ENCODE results near the gene GET3. TPM values are rescaled to one million over a fixed set of nuclear protein-coding genes. Genes with fewer than 3 reads are reported as not detected.
"Not testable (repeated sequence)": the region's sequence is repeated elsewhere in the genome, so short reads cannot be mapped to it uniquely, and the experiment has no call there.

Gene GET3
- polyA plus RNA-seq, 6 donors from 2014 or later: 46.3 to 105 (median 53.5) TPM

DNA sequence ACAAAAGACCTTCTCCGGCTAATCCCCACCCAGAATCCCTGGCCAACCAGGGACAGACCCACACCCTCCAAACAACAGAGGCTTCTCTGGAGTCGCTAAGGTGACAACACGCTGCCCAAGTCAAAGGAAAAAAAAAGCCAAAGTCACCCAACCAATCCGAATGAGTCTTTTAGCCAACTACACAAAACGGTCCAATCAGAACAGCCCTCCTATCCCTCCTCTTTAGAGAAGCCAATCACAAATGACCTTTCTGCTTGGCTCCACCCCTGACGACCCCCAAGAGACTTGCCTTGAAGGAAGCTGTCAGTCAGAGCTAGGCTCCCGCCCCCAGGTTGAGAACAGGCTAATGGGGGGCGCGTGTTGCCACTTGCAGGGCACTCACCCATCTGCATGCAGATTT lies 34.3 kb upstream of the GET3 start:
- Mint-ChIP-seq H3K27ac (peak overlapping the region in 1 of 6 donors; percentile 44), H3K9me3 (no peaks in the 10 kb centered on the region)
- peak in 1 of 2 donors; percentile 45 for ATAC-seq (ENCODE audit: low read depth in 2 of 2)

GRCh38 chr19:12705169-12705568 lies 32.1 kb upstream of the GET3 start:
- Mint-ChIP-seq H3K4me1 (no peaks in the 10 kb centered on the region), H3K4me3 (no peak overlapping the region), H3K27ac (peak overlapping the region in 1 of 6 donors; percentile 37), H3K9me3 (no peaks in the 10 kb centered on the region), H3K27me3 (no peaks in the 10 kb centered on the region), H3K36me3 (peaks cover 0 to 10% of the 10 kb centered on the region in 2 donors)
- ATAC-seq (ENCODE audit: low read depth in 2 of 2): no peak
- DNase-seq: no peak

More for the DNA sequence above, 34.3 kb upstream of the GET3 start:
- no peak for DNase-seq
- peaks cover 0 to 3% (median 2%) of the 10 kb centered on the region in 3 donors for H3K4me1 Mint-ChIP-seq
- no peaks in the 10 kb centered on the region for H3K27me3 Mint-ChIP-seq
- peaks cover 0 to 10% of the 10 kb centered on the region in 2 donors for H3K36me3 Mint-ChIP-seq
- no peak overlapping the region for H3K4me3 Mint-ChIP-seq

DNA sequence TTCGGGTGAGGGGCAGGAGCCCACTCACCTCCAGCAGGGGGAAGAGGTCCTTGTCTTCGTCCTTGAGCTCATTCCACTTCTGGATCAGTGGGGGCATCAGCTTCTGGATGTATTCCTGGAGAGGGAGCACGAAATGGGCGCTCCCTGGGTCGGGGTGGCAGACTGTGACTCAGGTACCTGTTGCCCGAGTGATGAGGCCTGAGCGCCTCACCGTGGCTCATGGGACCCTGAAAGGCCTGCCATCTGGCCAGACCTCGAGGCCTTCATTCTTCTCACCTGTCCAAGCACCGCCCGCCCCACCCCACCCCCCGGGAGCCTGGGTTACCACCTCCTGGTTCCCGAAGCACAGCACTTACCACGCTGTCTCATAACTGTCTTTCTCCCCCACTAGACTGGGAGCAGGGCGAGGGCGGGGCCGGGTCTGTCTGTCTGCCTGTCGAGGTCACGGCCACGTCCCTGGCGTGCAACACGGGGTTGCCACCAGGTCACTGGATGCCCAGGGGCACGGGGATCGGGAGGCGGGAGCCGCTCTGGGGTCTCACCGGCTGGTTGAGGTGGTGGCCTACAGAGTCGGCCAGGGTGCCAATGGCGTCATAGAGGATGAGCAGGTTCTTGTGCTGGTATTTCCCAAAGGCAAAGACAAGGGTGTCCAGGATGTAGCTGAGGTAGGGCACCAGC lies 31.5 kb upstream of the GET3 start:
- peaks cover 0 to 16% of the 10 kb centered on the region in 2 donors for H3K36me3 Mint-ChIP-seq
- no peak overlapping the region for H3K4me3 Mint-ChIP-seq
- no peaks in the 10 kb centered on the region for H3K9me3 Mint-ChIP-seq
- H3K27ac Mint-ChIP-seq: no peak overlapping the region
- H3K4me1 Mint-ChIP-seq: no peaks in the 10 kb centered on the region
- no peak for DNase-seq
- ATAC-seq (ENCODE audit: low read depth in 2 of 2): no peak
- H3K27me3 Mint-ChIP-seq: no peaks in the 10 kb centered on the region

DNA sequence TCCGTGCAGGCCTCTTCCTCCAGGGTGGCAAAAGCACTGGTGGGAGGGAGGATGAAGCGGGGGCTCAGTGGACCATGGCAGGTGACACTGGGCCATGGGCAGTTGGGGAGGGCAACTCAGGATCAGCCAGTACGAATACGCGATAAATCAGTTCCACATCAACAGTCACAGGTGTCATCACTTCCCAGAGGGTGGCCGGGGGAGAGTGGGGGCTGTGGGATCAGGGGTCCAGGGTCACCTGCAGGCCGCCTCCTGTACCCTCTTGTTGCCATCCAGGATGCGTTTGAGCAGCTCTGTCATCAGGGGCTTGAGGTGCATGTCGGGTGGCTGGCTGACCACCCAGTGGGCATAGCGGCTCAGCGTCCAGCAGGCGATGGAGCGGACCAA lies 31.0 kb upstream of the GET3 start:
- no peak for DNase-seq
- H3K27me3 Mint-ChIP-seq: no peaks in the 10 kb centered on the region
- no peaks in the 10 kb centered on the region for H3K9me3 Mint-ChIP-seq
- peaks cover 0 to 16% of the 10 kb centered on the region in 2 donors for H3K36me3 Mint-ChIP-seq
- no peak overlapping the region for H3K27ac Mint-ChIP-seq
- no peak overlapping the region for H3K4me3 Mint-ChIP-seq
- no peak for ATAC-seq (ENCODE audit: low read depth in 2 of 2)
- H3K4me1 Mint-ChIP-seq: no peaks in the 10 kb centered on the region

DNA sequence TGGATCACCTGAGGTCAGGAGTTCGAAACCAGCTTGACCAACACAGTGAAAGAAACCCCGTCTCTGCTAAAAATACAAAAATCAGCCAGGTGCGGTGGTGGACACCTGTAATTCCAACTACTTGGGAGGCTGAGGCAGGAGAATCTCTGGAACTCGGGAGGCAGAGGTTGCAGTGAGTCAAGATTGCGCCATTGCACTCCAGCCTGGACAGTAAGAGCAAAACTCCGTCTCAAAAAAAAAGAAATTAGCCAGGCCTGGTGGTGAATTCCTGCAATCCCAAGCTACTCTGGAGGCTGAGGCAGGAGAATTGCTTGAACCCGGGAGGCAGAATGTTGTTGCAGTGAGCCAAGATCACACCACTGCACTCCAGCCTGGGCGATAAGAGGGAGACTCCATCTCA lies 28.7 kb upstream of the GET3 start:
- no peak for ATAC-seq (ENCODE audit: low read depth in 2 of 2)
- Mint-ChIP-seq H3K36me3 (peaks cover 0 to 9% of the 10 kb centered on the region in 2 donors), H3K27ac (no peak overlapping the region), H3K4me3 (no peak overlapping the region), H3K4me1 (no peaks in the 10 kb centered on the region), H3K27me3 (no peaks in the 10 kb centered on the region), H3K9me3 (no peaks in the 10 kb centered on the region)
- DNase-seq: no peak

- H3K27me3 Mint-ChIP-seq: no peaks in the 10 kb centered on the region
- no peaks in the 10 kb centered on the region for H3K4me1 Mint-ChIP-seq
- no peak overlapping the region for H3K4me3 Mint-ChIP-seq
- no peaks in the 10 kb centered on the region for H3K9me3 Mint-ChIP-seq
- H3K36me3 Mint-ChIP-seq: peaks cover 0 to 7% of the 10 kb centered on the region in 2 donors
- DNase-seq (no peak), ATAC-seq (ENCODE audit: low read depth in 2 of 2) (no peak)
- H3K27ac Mint-ChIP-seq: no peak overlapping the region
These were observed 26.1 kb upstream of the GET3 start for GRCh38 chr19:12711187-12711586.

GRCh38 chr19:12712077-12712476 lies 25.2 kb upstream of the GET3 start:
- not testable (repeated sequence) for H3K27ac Mint-ChIP-seq; DNase-seq; H3K9me3 Mint-ChIP-seq; H3K27me3 Mint-ChIP-seq; H3K36me3 Mint-ChIP-seq; ATAC-seq (ENCODE audit: low read depth in 2 of 2); H3K4me1 Mint-ChIP-seq; H3K4me3 Mint-ChIP-seq

GRCh38 chr19:12713304-12713703 lies 24.0 kb upstream of the GET3 start:
- not testable (repeated sequence) for DNase-seq; H3K9me3 Mint-ChIP-seq; H3K4me3 Mint-ChIP-seq; H3K4me1 Mint-ChIP-seq; H3K27me3 Mint-ChIP-seq; H3K27ac Mint-ChIP-seq; H3K36me3 Mint-ChIP-seq; ATAC-seq (ENCODE audit: low read depth in 2 of 2)

DNA sequence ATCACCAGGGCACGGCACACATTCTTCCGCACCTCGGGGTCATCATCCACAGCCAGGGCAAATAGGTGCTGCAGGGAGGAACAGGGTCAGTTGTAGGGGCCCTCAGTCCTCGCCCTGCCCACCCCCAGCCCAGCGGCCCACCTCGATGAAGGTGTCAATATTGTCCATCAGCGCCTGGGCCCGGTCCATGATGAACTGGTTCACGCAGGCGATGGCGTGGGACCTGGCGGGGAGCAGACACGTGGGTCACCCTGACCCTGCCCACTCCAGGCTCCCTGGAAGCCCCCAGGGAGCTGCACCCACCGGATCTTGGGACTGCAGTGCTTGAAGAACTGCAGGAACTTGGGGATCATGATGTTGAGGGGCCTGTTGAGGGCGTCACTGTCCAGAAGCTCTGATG lies 22.2 kb upstream of the GET3 start:
- Mint-ChIP-seq H3K4me1 (peaks cover 0 to 17% (median 0%) of the 10 kb centered on the region in 3 donors), H3K9me3 (no peaks in the 10 kb centered on the region), H3K36me3 (peaks cover 0 to 7% of the 10 kb centered on the region in 2 donors), H3K27me3 (no peaks in the 10 kb centered on the region), H3K4me3 (no peak overlapping the region), H3K27ac (no peak overlapping the region)
- no peak for DNase-seq
- ATAC-seq (ENCODE audit: low read depth in 2 of 2): no peak

DNA sequence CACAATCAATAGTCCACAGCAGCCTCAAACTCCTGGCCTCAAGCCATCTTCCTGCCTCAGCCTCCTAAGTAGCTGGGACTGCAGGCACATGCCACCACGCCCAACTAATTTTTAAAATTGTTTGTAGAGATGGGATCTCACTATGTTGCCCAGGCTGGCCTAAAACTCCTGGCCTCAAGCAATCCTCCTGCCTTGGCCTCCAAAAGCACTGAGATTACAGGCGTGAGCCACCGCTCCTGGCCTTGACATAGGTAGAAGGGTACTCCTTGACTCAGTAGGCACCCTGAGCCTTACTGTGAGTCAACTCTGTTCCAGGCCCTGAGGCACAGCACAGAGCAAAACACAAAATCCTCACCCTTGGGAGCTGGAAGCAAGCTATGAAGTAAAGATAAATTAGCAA lies 21.4 kb upstream of the GET3 start:
- no peak for DNase-seq
- H3K4me1 Mint-ChIP-seq: peaks cover 6 to 24% (median 7%) of the 10 kb centered on the region in 3 donors
- H3K36me3 Mint-ChIP-seq: no peaks in the 10 kb centered on the region
- H3K9me3 Mint-ChIP-seq: no peaks in the 10 kb centered on the region
- H3K27me3 Mint-ChIP-seq: no peaks in the 10 kb centered on the region
- peak overlapping the region in 1 of 8 donors; percentile 36 for H3K4me3 Mint-ChIP-seq
- peak overlapping the region in 2 of 6 donors; percentile 9 to 42 for H3K27ac Mint-ChIP-seq
- no peak for ATAC-seq (ENCODE audit: low read depth in 2 of 2)

DNA sequence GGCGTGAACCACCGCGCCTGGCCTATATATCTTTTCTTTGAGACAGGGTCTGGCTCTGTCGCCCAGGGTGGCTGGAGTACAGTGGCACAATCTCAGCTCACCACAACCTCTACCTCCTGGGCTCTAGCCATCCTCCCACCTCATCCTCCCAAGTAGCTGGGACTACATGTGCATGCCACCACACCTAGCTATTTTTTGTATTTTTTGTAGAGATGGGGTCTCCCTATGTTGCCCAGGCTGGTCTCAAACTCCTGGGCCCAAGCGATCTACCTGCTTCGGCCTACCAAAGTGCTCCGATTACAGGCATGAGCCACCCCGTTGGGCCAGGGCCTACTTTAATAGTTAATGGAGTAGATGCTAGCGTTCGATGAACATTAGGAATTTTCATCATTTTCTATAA lies 17.0 kb upstream of the GET3 start:
- Mint-ChIP-seq H3K4me3 (peak overlapping the region; percentile 54 to 89 (median 79)), H3K9me3 (no peaks in the 10 kb centered on the region), H3K27ac (peak overlapping the region in 2 of 6 donors; percentile 57 to 95), H3K27me3 (no peaks in the 10 kb centered on the region), H3K36me3 (no peaks in the 10 kb centered on the region), H3K4me1 (peaks cover 32 to 54% (median 38%) of the 10 kb centered on the region in 3 donors)
- ATAC-seq (ENCODE audit: low read depth in 2 of 2) (no peak), DNase-seq (no peak)

- Mint-ChIP-seq H3K4me1 (peaks cover 32 to 54% (median 38%) of the 10 kb centered on the region in 3 donors), H3K36me3 (no peaks in the 10 kb centered on the region), H3K4me3 (peak overlapping the region; percentile 85 to 96 (median 92)), H3K9me3 (no peaks in the 10 kb centered on the region), H3K27me3 (no peaks in the 10 kb centered on the region), H3K27ac (peak overlapping the region; percentile 57 to 95 (median 84))
- no peak for DNase-seq
- ATAC-seq (ENCODE audit: low read depth in 2 of 2): no peak
These were observed 16.2 kb upstream of the GET3 start for GRCh38 chr19:12720851-12721655.

DNA sequence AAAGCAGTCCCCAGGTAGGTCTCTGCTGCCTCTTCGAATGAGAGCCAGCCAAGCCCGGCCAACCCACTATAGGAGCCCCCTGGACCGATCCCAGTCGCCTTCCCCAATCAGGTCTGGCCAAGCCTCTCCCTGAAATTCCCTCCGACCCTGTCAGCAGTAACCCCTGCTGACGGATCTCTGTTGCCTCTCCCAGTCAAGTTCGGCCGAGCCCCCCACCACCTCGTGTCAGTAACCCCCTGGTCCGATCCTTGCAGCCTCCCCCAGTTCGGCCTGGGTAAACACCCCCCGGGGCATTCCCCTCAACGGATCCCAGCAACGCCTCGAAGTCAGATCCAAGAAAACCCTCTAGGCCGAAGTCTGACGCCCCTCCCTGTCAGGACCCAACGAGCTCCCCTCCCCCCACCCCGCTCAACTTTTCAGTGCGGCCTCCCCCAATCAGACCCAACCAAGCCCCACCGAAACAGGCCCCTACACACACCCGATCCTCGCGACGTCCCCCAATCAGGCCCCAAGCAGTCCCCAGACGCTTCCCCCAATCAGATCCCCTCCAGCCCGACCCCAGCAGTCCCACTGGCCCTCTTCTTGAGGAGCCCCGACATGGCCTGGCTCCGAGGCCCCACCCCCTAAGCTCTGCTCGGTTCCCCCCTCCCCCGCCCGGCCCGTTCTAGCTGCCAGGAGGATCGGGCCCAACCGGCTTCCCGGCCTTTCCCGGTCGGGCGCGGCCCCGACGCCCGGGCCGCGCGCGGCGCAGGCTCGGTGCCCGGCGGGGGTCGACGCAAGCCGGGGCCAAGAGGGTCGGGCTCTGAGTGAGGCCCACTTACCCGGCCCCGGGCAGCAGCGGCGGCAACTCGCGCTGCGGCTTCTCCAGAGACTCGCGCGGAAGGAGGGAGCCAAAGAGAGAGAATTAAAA lies 15.4 kb upstream of the GET3 start:
- no peaks in the 10 kb centered on the region for H3K27me3 Mint-ChIP-seq
- peaks cover 37 to 54% (median 44%) of the 10 kb centered on the region in 3 donors for H3K4me1 Mint-ChIP-seq
- no peaks in the 10 kb centered on the region for H3K9me3 Mint-ChIP-seq
- H3K36me3 Mint-ChIP-seq: no peaks in the 10 kb centered on the region
- peak; percentile 42 for DNase-seq
- peak overlapping the region; percentile 85 to 98 (median 96) for H3K4me3 Mint-ChIP-seq
- ATAC-seq (ENCODE audit: low read depth in 2 of 2): peak; percentile 50 to 58
- peak overlapping the region; percentile 63 to 96 (median 91) for H3K27ac Mint-ChIP-seq
